ENCODE results near the gene PATJ. TPM values are rescaled to one million over a fixed set of nuclear protein-coding genes. Genes with fewer than 3 reads are reported as not detected.
"Not testable (repeated sequence)": the region's sequence is repeated elsewhere in the genome, so short reads cannot be mapped to it uniquely, and the experiment has no call there.

PATJ gene
- total RNA-seq, 4 donors from 2014 or later = 47.6 to 105 (median 70.8) TPM

DNA sequence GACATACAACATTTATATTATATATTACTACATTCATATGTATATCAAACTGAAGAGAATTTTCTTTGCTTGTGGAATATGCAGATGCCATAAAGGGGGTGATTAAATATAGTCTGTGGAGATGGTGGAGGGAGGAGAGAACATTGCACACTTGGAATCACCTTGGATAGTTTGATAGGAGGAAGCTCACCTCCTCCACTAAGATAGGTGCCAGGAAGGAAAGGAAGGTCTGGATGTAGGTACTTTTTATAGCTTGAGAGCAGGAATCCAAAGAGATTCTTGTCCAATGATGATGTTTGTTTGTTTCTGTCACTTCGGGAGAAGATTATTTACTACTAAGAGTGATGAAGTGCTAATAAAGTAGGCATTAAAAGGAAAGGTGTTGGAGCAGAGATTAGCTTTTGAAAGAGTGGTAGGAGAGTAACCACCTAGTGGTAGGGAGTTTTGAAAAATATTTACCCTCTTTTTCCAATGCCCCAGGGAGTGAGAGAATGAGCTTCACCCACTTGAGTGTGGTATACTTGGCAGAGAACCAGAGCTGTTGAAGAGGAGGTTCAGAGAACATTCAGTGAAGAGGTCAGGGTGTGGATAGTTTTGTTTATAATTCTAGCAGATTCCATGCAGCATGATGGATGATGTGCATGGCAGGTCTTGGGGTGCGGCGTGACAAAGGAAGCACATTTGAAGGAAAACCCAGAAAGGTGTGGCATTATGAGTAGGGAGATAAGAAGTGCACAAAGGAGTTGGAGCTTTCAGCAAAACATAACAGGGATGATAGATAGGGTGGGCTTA is 145.0 kb downstream of the PATJ start:
- Histone ChIP-seq H3K4me1 (peaks cover 0 to 16% (median 0%) of the 10 kb centered on the region in 3 donors), H3K9me3 (no peaks in the 10 kb centered on the region), H3K36me3 (peaks cover 0 to 70% (median 0%) of the 10 kb centered on the region in 3 donors), H3K4me3 (no peak overlapping the region), H3K27me3 (no peaks in the 10 kb centered on the region), H3K27ac (no peak overlapping the region)
- intact Hi-C loops (cut with DNase I) = no loop called here
- TF ChIP-seq, protein P1, sequence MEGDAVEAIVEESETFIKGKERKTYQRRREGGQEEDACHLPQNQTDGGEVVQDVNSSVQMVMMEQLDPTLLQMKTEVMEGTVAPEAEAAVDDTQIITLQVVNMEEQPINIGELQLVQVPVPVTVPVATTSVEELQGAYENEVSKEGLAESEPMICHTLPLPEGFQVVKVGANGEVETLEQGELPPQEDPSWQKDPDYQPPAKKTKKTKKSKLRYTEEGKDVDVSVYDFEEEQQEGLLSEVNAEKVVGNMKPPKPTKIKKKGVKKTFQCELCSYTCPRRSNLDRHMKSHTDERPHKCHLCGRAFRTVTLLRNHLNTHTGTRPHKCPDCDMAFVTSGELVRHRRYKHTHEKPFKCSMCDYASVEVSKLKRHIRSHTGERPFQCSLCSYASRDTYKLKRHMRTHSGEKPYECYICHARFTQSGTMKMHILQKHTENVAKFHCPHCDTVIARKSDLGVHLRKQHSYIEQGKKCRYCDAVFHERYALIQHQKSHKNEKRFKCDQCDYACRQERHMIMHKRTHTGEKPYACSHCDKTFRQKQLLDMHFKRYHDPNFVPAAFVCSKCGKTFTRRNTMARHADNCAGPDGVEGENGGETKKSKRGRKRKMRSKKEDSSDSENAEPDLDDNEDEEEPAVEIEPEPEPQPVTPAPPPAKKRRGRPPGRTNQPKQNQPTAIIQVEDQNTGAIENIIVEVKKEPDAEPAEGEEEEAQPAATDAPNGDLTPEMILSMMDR (IDR thresholded peaks at IDR 0.05) = no peak
- TF ChIP-seq POLR2A (IDR thresholded peaks at IDR 0.05) = no peak
- WGBS, 2 donors = 65 to 71% methylated on average over 3 of the region's 3 CpGs
- DNase-seq = no peak

DNA sequence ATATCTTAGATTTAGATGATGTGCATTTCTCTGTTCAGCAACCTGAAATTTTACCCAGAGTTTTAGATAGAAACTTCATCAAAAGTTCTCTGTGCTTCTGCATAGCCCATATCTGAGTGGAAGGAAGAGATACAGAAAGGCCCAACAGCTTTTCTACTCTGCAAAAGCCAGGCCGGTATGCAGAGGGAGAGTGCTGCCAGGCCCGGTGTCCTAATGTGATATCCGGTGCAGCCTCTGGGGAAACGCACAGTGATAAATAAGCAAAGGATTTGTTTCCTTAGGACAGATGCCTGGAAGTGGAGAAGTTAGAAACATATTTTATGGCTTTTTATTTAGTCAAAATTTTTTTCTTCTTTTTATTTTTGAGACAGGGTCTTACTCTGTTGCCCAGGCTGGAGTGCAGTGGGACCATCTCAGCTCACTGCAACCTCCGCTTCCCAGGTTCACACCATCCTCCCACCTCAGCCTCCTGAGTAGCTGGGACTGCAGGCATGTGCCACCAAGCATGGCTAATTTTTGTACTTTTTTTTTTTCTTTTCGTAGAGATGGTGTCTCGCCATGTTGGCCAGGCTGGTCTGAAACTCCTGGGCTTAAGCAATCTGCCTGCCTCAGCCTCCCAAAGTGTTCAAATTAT is 145.8 kb downstream of the PATJ start:
- DNase-seq = no peak
- Histone ChIP-seq H3K27me3 (no peaks in the 10 kb centered on the region), H3K27ac (no peak overlapping the region), H3K4me3 (no peak overlapping the region), H3K36me3 (peaks cover 0 to 66% (median 0%) of the 10 kb centered on the region in 3 donors), H3K4me1 (peaks cover 0 to 16% (median 0%) of the 10 kb centered on the region in 3 donors), H3K9me3 (no peaks in the 10 kb centered on the region)
- no peak for TF ChIP-seq POLR2A (IDR thresholded peaks at IDR 0.05)
- TF ChIP-seq, protein P1 (IDR thresholded peaks at IDR 0.05) = no peak
- 77 to 80% methylated on average over 6 to 7 of the region's 7 CpGs for WGBS, 2 donors
- intact Hi-C loops (cut with DNase I) = no loop called here

GRCh38 chr1:61888808-61889207 is 146.5 kb downstream of the PATJ start:
- TF ChIP-seq, protein P1 (IDR thresholded peaks at IDR 0.05) = no peak
- TF ChIP-seq POLR2A (IDR thresholded peaks at IDR 0.05) = no peak
- intact Hi-C loops (cut with DNase I) = no loop called here
- WGBS, 2 donors = 93 to 100% methylated on average over 1 of the region's 1 CpG
- peaks cover 0 to 67% (median 0%) of the 10 kb centered on the region in 3 donors for H3K36me3 ChIP-seq
- no peaks in the 10 kb centered on the region for H3K9me3 ChIP-seq
- H3K4me1 ChIP-seq = peaks cover 0 to 16% (median 0%) of the 10 kb centered on the region in 3 donors
- no peaks in the 10 kb centered on the region for H3K27me3 ChIP-seq
- H3K4me3 ChIP-seq = no peak overlapping the region
- H3K27ac ChIP-seq = no peak overlapping the region
- DNase-seq = no peak

DNA sequence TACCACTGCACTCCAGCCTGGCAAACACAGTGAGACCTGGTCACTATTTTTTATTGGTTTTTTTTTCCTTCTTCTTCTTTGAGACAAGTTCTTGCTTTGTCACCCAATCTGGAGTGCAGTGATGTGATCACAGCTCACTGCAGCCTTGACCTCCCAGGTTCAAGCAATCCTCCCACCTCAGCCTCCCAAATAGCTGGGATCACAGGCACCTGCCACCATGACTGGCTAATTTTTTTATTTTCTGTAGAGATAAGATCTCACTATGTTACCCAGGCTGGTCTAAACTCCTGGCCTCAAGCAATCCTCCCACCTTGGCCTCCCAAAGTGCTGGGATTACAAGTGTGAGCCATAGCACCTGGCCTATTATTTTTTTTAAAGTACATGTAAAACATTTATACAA is 148.2 kb downstream of the PATJ start:
- H3K4me3 ChIP-seq; DNase-seq; H3K27ac ChIP-seq; H3K27me3 ChIP-seq; H3K9me3 ChIP-seq; intact Hi-C loops (cut with DNase I): not testable (repeated sequence)
- Histone ChIP-seq H3K4me1 (peaks cover 0 to 16% (median 0%) of the 10 kb centered on the region in 3 donors), H3K36me3 (peaks cover 0 to 68% (median 0%) of the 10 kb centered on the region in 3 donors)

DNA sequence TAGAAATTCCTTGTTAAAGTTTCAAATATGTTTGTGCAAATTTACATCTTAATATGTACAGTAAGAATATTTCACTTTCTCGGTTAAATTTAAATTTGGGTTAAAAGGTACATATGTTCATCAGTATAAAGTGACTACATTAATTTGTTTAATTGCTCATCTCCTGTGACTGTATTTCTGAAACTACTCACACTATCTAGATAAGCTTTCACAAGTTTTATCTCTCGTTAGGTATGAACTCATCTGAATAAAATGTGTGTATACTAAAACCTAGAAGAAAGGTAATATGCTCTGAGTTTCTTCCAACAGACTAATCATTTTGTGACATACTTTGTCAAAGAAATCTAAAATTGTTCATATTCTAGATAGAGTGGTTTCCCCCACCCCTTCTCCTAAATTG is 150.7 kb downstream of the PATJ start:
- Histone ChIP-seq H3K27ac (no peak overlapping the region), H3K27me3 (no peaks in the 10 kb centered on the region), H3K4me3 (no peak overlapping the region), H3K36me3 (peaks cover 0 to 71% (median 0%) of the 10 kb centered on the region in 3 donors), H3K4me1 (peaks cover 0 to 3% (median 0%) of the 10 kb centered on the region in 3 donors), H3K9me3 (no peaks in the 10 kb centered on the region)
- WGBS, 2 donors = 36 to 93% methylated on average over 2 of the region's 2 CpGs
- intact Hi-C loops (cut with DNase I) = no loop called here
- DNase-seq = no peak
- no peak for TF ChIP-seq POLR2A (IDR thresholded peaks at IDR 0.05)
- TF ChIP-seq, protein P1 (IDR thresholded peaks at IDR 0.05) = no peak

- H3K4me1 ChIP-seq; H3K4me3 ChIP-seq; DNase-seq; intact Hi-C loops (cut with DNase I); H3K9me3 ChIP-seq; H3K27me3 ChIP-seq; H3K27ac ChIP-seq: not testable (repeated sequence)
- H3K36me3 ChIP-seq = peaks cover 0 to 76% (median 0%) of the 10 kb centered on the region in 3 donors
- 84 to 93% methylated on average over 2 of the region's 2 CpGs for WGBS, 2 donors
These were observed 152.0 kb downstream of the PATJ start for GRCh38 chr1:61894296-61894695.

Measured in esophagus squamous epithelium (tissue), 5 donors.